ENCODE data around the gene PLP2.

Gene PLP2

GRCh38 chrX:49160908-49161307, 10.8 kb upstream of the PLP2 start:
- no peak overlapping the region for H3K4me3 ChIP-seq (ENCODE audit: low read depth, low read length)
- no peak for TF ChIP-seq CTCF (IDR thresholded peaks at IDR 0.05; ENCODE audit: low read depth, low read length)

- H3K4me3 ChIP-seq (ENCODE audit: low read depth, low read length): no peak overlapping the region
Measured at GRCh38 chrX:49161632-49162031, 10.1 kb upstream of the PLP2 start.

GRCh38 chrX:49162620-49163019, 9.1 kb upstream of the PLP2 start, which contains the start of gene MAGIX:
Gene MAGIX, plus strand, starts transcription at chrX:49162758. Its CDS starts 132 bp downstream, at chrX:49162890.
- 0 out of 2 replicates have a peak within 1 kb of the TSS, but pooled peaks have one; percentile 22 for H3K4me3 ChIP-seq (ENCODE audit: low read depth, low read length)
- no peak for TF ChIP-seq CTCF (IDR thresholded peaks at IDR 0.05; ENCODE audit: low read depth, low read length)

More at GRCh38 chrX:49161632-49162031, 10.1 kb upstream of the PLP2 start:
- TF ChIP-seq CTCF (IDR thresholded peaks at IDR 0.05; ENCODE audit: low read depth, low read length): no peak

GRCh38 chrX:49163555-49164419, 7.9 kb upstream of the PLP2 start:
- TF ChIP-seq CTCF (IDR thresholded peaks at IDR 0.05; ENCODE audit: low read depth, low read length): no peak
- peak overlapping the region; percentile 22; the same call in 1 of the 2 replicates for H3K4me3 ChIP-seq (ENCODE audit: low read depth, low read length)

- no peak overlapping the region for H3K4me3 ChIP-seq (ENCODE audit: low read depth, low read length)
- no peak for TF ChIP-seq CTCF (IDR thresholded peaks at IDR 0.05; ENCODE audit: low read depth, low read length)
Measured at GRCh38 chrX:49164589-49165360, 6.9 kb upstream of the PLP2 start.

- peak overlapping the region; percentile 48; the same call in 1 of the 2 replicates for H3K4me3 ChIP-seq (ENCODE audit: low read depth, low read length)
- no peak for TF ChIP-seq CTCF (IDR thresholded peaks at IDR 0.05; ENCODE audit: low read depth, low read length)
Measured at GRCh38 chrX:49165901-49166881, 5.5 kb upstream of the PLP2 start.
